ENCODE results near the gene TNFRSF12A. TPM values are rescaled to one million over a fixed set of nuclear protein-coding genes. Genes with fewer than 3 reads are reported as not detected.

TNFRSF12A gene
- total and polyA plus RNA-seq, 2 donors = 16.2 to 20.1 TPM

GRCh38 chr16:2980227-2981176 is 39.7 kb upstream of the TNFRSF12A start, which contains the start of gene PKMYT1:
PKMYT1 (minus strand) TSS chr16:2980446; CDS start chr16:2979657, 789 bp downstream.
- peak; percentile 62 for DNase-seq (ENCODE audit: extremely low spot score)
- Histone ChIP-seq H3K36me3 (ENCODE audit: insufficient read depth) (no peaks in the 10 kb centered on the region), H3K27ac (ENCODE audit: low read depth) (peak within 1 kb of the TSS; percentile 88), H3K4me1 (ENCODE audit: insufficient read depth) (no peaks in the 10 kb centered on the region), H3K4me3 (ENCODE audit: low read depth, low read length) (peak within 1 kb of the TSS; percentile 77)
- WGBS = 5% methylated on average over 91 of the region's 91 CpGs

GRCh38 chr16:2981177-2981898 is 38.8 kb upstream of the TNFRSF12A start:
- Histone ChIP-seq H3K27ac (ENCODE audit: low read depth) (no peak overlapping the region), H3K4me3 (ENCODE audit: low read depth, low read length) (no peak overlapping the region), H3K36me3 (ENCODE audit: insufficient read depth) (no peaks in the 10 kb centered on the region), H3K4me1 (ENCODE audit: insufficient read depth) (no peaks in the 10 kb centered on the region)
- WGBS = 40% methylated on average over 33 of the region's 33 CpGs
- no peak for DNase-seq (ENCODE audit: extremely low spot score)

GRCh38 chr16:2981899-2982250 is 38.3 kb upstream of the TNFRSF12A start:
- no peak for DNase-seq (ENCODE audit: extremely low spot score)
- 71% methylated on average over 4 of the region's 4 CpGs for WGBS
- Histone ChIP-seq H3K27ac (ENCODE audit: low read depth) (no peak overlapping the region), H3K4me3 (ENCODE audit: low read depth, low read length) (no peak overlapping the region), H3K4me1 (ENCODE audit: insufficient read depth) (no peaks in the 10 kb centered on the region), H3K36me3 (ENCODE audit: insufficient read depth) (no peaks in the 10 kb centered on the region)

- Histone ChIP-seq H3K4me1 (ENCODE audit: insufficient read depth) (no peaks in the 10 kb centered on the region), H3K27ac (ENCODE audit: low read depth) (no peak overlapping the region), H3K36me3 (ENCODE audit: insufficient read depth) (no peaks in the 10 kb centered on the region), H3K4me3 (ENCODE audit: low read depth, low read length) (no peak overlapping the region)
- DNase-seq (ENCODE audit: extremely low spot score) = no peak
- WGBS = 83% methylated on average over 5 of the region's 5 CpGs
Observed at GRCh38 chr16:2982402-2982801, 37.8 kb upstream of the TNFRSF12A start.

- 10% methylated on average over 42 of the region's 42 CpGs for WGBS
- Histone ChIP-seq H3K36me3 (ENCODE audit: insufficient read depth) (no peaks in the 10 kb centered on the region), H3K4me3 (ENCODE audit: low read depth, low read length) (no peak overlapping the region), H3K4me1 (ENCODE audit: insufficient read depth) (no peaks in the 10 kb centered on the region), H3K27ac (ENCODE audit: low read depth) (no peak overlapping the region)
- DNase-seq (ENCODE audit: extremely low spot score) = no peak
Observed at GRCh38 chr16:2983706-2984136, 36.4 kb upstream of the TNFRSF12A start.

GRCh38 chr16:2985462-2985861 is 34.7 kb upstream of the TNFRSF12A start:
- no peaks in the 10 kb centered on the region for H3K36me3 ChIP-seq (ENCODE audit: insufficient read depth)
- DNase-seq (ENCODE audit: extremely low spot score) = no peak
- H3K4me3 ChIP-seq (ENCODE audit: low read depth, low read length) = no peak overlapping the region
- H3K27ac ChIP-seq (ENCODE audit: low read depth) = no peak overlapping the region
- H3K4me1 ChIP-seq (ENCODE audit: insufficient read depth) = no peaks in the 10 kb centered on the region
- WGBS = 52% methylated on average over 9 of the region's 9 CpGs

- H3K27ac ChIP-seq (ENCODE audit: low read depth) = no peak overlapping the region
Observed at GRCh38 chr16:2985893-2986355, 34.2 kb upstream of the TNFRSF12A start.

GRCh38 chr16:2986623-2987188 is 33.5 kb upstream of the TNFRSF12A start:
- Histone ChIP-seq H3K27ac (ENCODE audit: low read depth) (no peak overlapping the region), H3K4me1 (ENCODE audit: insufficient read depth) (no peaks in the 10 kb centered on the region), H3K36me3 (ENCODE audit: insufficient read depth) (no peaks in the 10 kb centered on the region), H3K4me3 (ENCODE audit: low read depth, low read length) (no peak overlapping the region)
- WGBS = 73% methylated on average over 17 of the region's 17 CpGs
- no peak for DNase-seq (ENCODE audit: extremely low spot score)

More at GRCh38 chr16:2985893-2986355, 34.2 kb upstream of the TNFRSF12A start:
- DNase-seq (ENCODE audit: extremely low spot score) = no peak
- no peaks in the 10 kb centered on the region for H3K36me3 ChIP-seq (ENCODE audit: insufficient read depth)
- H3K4me1 ChIP-seq (ENCODE audit: insufficient read depth) = no peaks in the 10 kb centered on the region
- H3K4me3 ChIP-seq (ENCODE audit: low read depth, low read length) = no peak overlapping the region
- WGBS = 86% methylated on average over 15 of the region's 15 CpGs

- DNase-seq (ENCODE audit: extremely low spot score) = no peak
- H3K36me3 ChIP-seq (ENCODE audit: insufficient read depth) = no peaks in the 10 kb centered on the region
- 78% methylated on average over 9 of the region's 9 CpGs for WGBS
- no peak overlapping the region for H3K27ac ChIP-seq (ENCODE audit: low read depth)
- H3K4me1 ChIP-seq (ENCODE audit: insufficient read depth) = no peaks in the 10 kb centered on the region
- no peak overlapping the region for H3K4me3 ChIP-seq (ENCODE audit: low read depth, low read length)
Observed at GRCh38 chr16:2987286-2987685, 32.9 kb upstream of the TNFRSF12A start.

GRCh38 chr16:2987833-2988232 is 32.3 kb upstream of the TNFRSF12A start:
- H3K4me3 ChIP-seq (ENCODE audit: low read depth, low read length) = no peak overlapping the region
- H3K4me1 ChIP-seq (ENCODE audit: insufficient read depth) = no peaks in the 10 kb centered on the region
- 48% methylated on average over 8 of the region's 8 CpGs for WGBS
- no peak overlapping the region for H3K27ac ChIP-seq (ENCODE audit: low read depth)
- no peak for DNase-seq (ENCODE audit: extremely low spot score)
- no peaks in the 10 kb centered on the region for H3K36me3 ChIP-seq (ENCODE audit: insufficient read depth)

GRCh38 chr16:2988590-2989099 is 31.5 kb upstream of the TNFRSF12A start:
- no peak overlapping the region for H3K27ac ChIP-seq (ENCODE audit: low read depth)
- no peaks in the 10 kb centered on the region for H3K36me3 ChIP-seq (ENCODE audit: insufficient read depth)
- no peak for DNase-seq (ENCODE audit: extremely low spot score)
- 60% methylated on average over 8 of the region's 8 CpGs for WGBS
- no peak overlapping the region for H3K4me3 ChIP-seq (ENCODE audit: low read depth, low read length)
- H3K4me1 ChIP-seq (ENCODE audit: insufficient read depth) = no peaks in the 10 kb centered on the region

- Histone ChIP-seq H3K4me1 (ENCODE audit: insufficient read depth) (no peaks in the 10 kb centered on the region), H3K36me3 (ENCODE audit: insufficient read depth) (no peaks in the 10 kb centered on the region), H3K4me3 (ENCODE audit: low read depth, low read length) (no peak overlapping the region), H3K27ac (ENCODE audit: low read depth) (no peak overlapping the region)
- 68% methylated on average over 10 of the region's 10 CpGs for WGBS
- no peak for DNase-seq (ENCODE audit: extremely low spot score)
Observed at GRCh38 chr16:2990891-2991290, 29.3 kb upstream of the TNFRSF12A start.

GRCh38 chr16:2991566-2992261 is 28.5 kb upstream of the TNFRSF12A start:
- DNase-seq (ENCODE audit: extremely low spot score) = no peak
- WGBS = 87% methylated on average over 12 of the region's 12 CpGs
- Histone ChIP-seq H3K27ac (ENCODE audit: low read depth) (no peak overlapping the region), H3K4me3 (ENCODE audit: low read depth, low read length) (no peak overlapping the region), H3K4me1 (ENCODE audit: insufficient read depth) (no peaks in the 10 kb centered on the region), H3K36me3 (ENCODE audit: insufficient read depth) (no peaks in the 10 kb centered on the region)

Data from urinary bladder (tissue), 4 donors.